ACC112 (cell line): ENCODE data around the gene PI3.

Experiments used
- H2AFZ ChIP-seq: fragments of 200-600 bp; sonication (generic); one replicate; pipeline ENCODE4 v1.6.0; 2017; ENCODE audit warnings: antibody characterized with exemption, low read length; ENCODE audit not compliant: unreplicated experiment
- H3K27ac ChIP-seq: fragments of 200-600 bp; sonication (generic); 2 replicates; pipeline ENCODE4 v1.5.1; 2014; ENCODE audit warnings: low read depth, mild to moderate bottlenecking, antibody characterized with exemption, low read length, moderate library complexity
- H3K27me3 ChIP-seq: fragments of 200-600 bp; sonication (generic); 2 replicates; pipeline ENCODE4 v1.6.1; 2014; ENCODE audit warnings: mild to moderate bottlenecking, antibody characterized with exemption, low read length, moderate library complexity, mixed read lengths; ENCODE audit not compliant: insufficient read depth
- H3K36me3 ChIP-seq: fragments of 200-600 bp; sonication (generic); 2 replicates; pipeline ENCODE4 v1.6.1; 2016; ENCODE audit warnings: mild to moderate bottlenecking, antibody characterized with exemption, low read length, moderate library complexity, mixed read lengths; ENCODE audit not compliant: insufficient read depth
- H3K4me1 ChIP-seq: fragments of 200-600 bp; sonication (generic); one replicate; pipeline ENCODE4 v1.6.1; 2016; ENCODE audit warnings: low read length, mixed read lengths; ENCODE audit not compliant: insufficient read depth, unreplicated experiment, control insufficient read depth
- H3K4me3 ChIP-seq: fragments of 200-600 bp; sonication (generic); 2 replicates; pipeline ENCODE4 v1.5.1; 2014; ENCODE audit warnings: mild to moderate bottlenecking, low read depth, low read length
- H3K79me2 ChIP-seq: fragments of 200-600 bp; sonication (generic); one replicate; pipeline ENCODE4 v1.6.0; 2016; ENCODE audit warnings: low read length; ENCODE audit not compliant: control insufficient read depth, unreplicated experiment, insufficient read depth

PI3 gene

GRCh38 chr20:45187693-45188092 is 13.0 kb downstream of the PI3 start:
- no peaks in the 10 kb centered on the region for H3K4me1 ChIP-seq
- no peak overlapping the region for H3K27ac ChIP-seq
- H3K4me3 ChIP-seq, result no peak overlapping the region
- H3K36me3 ChIP-seq, result no peaks in the 10 kb centered on the region
- H2AFZ ChIP-seq, result no peak overlapping the region
- peaks cover 58% of the 10 kb centered on the region for H3K27me3 ChIP-seq
- H3K79me2 ChIP-seq, result no peaks in the 10 kb centered on the region

DNA sequence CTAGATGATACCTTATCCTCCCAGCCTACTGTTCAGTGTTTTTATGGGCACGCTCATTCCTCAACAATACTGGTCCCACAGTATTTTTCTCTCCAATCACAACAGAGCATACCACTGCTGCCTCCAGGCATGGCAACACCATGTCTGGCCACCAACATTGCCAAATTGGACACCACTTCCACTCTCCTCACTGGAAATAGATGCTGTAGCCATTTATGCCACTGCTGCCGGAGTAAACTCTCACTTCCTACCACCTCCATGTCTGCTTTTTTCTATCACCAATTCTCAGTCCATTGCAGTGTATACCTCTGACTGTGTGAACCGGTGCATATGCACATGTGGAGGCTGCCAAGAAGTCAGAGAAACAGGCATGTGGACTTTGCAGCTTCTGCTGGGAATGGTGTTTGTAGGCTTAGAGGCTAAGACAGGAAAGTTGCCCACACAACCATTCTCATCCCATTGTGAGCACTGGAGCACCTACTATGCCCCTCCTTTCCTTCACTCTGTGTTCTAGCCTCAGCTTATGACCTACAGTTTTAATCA is 14.4 kb downstream of the PI3 start:
- Histone ChIP-seq H3K27ac (no peak overlapping the region), H3K4me3 (no peak overlapping the region), H2AFZ (no peak overlapping the region)

GRCh38 chr20:45189861-45190260 is 15.2 kb downstream of the PI3 start:
- H3K27ac ChIP-seq, result no peak overlapping the region
- H3K79me2 ChIP-seq, result no peaks in the 10 kb centered on the region
- no peaks in the 10 kb centered on the region for H3K36me3 ChIP-seq
- no peaks in the 10 kb centered on the region for H3K4me1 ChIP-seq
- no peak overlapping the region for H3K4me3 ChIP-seq
- H2AFZ ChIP-seq, result no peak overlapping the region
- peaks cover 72% of the 10 kb centered on the region for H3K27me3 ChIP-seq

More for the DNA sequence above, 14.4 kb downstream of the PI3 start:
- H3K4me1 ChIP-seq, result no peaks in the 10 kb centered on the region
- H3K79me2 ChIP-seq, result no peaks in the 10 kb centered on the region
- no peaks in the 10 kb centered on the region for H3K36me3 ChIP-seq
- peaks cover 70% of the 10 kb centered on the region for H3K27me3 ChIP-seq

- H2AFZ ChIP-seq, result no peak overlapping the region
- no peak overlapping the region for H3K4me3 ChIP-seq
- no peak overlapping the region for H3K27ac ChIP-seq
- peaks cover 57% of the 10 kb centered on the region for H3K27me3 ChIP-seq
- H3K79me2 ChIP-seq, result no peaks in the 10 kb centered on the region
- no peaks in the 10 kb centered on the region for H3K36me3 ChIP-seq
- H3K4me1 ChIP-seq, result no peaks in the 10 kb centered on the region
Measured at GRCh38 chr20:45191926-45192325, 17.2 kb downstream of the PI3 start.

DNA sequence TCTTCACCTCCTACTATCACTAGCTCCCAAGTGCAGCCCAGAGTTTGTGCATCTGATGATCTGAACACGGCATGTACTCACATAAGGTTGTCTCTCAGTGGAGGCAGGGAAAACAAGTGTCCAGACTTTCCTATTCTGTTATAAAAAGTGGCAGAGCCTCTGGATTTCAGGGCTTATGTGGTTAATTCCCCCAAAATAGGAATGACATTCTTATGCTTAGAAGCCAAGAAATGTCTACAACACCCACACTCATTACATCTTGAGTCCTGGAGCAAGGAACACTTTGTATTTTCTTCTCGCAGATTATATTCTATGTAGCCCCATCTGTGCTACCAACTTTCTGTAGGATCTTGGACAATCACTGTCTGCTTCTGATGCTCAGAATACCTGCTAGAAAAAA is 18.6 kb downstream of the PI3 start:
- Histone ChIP-seq H3K27ac (no peak overlapping the region), H3K79me2 (no peaks in the 10 kb centered on the region), H3K4me3 (no peak overlapping the region), H2AFZ (no peak overlapping the region), H3K4me1 (no peaks in the 10 kb centered on the region), H3K36me3 (no peaks in the 10 kb centered on the region), H3K27me3 (peaks cover 60% of the 10 kb centered on the region)

GRCh38 chr20:45206725-45207124 is 32.0 kb downstream of the PI3 start, which contains the start of gene SEMG1:
SEMG1 (plus strand) TSS chr20:45207033; CDS start chr20:45207054, 21 bp downstream.
- Histone ChIP-seq H3K27me3 (peaks cover 86% of the 10 kb centered on the region), H3K27ac (no peak within 1 kb of the TSS), H3K36me3 (no peaks in the 10 kb centered on the region), H3K4me3 (no peak within 1 kb of the TSS), H3K79me2 (no peaks in the 10 kb centered on the region), H2AFZ (no peak within 1 kb of the TSS), H3K4me1 (no peaks in the 10 kb centered on the region)

- Histone ChIP-seq H3K79me2 (no peaks in the 10 kb centered on the region), H3K4me1 (no peaks in the 10 kb centered on the region), H3K4me3 (no peak overlapping the region)
Measured at GRCh38 chr20:45209924-45210323, 35.2 kb downstream of the PI3 start.

DNA sequence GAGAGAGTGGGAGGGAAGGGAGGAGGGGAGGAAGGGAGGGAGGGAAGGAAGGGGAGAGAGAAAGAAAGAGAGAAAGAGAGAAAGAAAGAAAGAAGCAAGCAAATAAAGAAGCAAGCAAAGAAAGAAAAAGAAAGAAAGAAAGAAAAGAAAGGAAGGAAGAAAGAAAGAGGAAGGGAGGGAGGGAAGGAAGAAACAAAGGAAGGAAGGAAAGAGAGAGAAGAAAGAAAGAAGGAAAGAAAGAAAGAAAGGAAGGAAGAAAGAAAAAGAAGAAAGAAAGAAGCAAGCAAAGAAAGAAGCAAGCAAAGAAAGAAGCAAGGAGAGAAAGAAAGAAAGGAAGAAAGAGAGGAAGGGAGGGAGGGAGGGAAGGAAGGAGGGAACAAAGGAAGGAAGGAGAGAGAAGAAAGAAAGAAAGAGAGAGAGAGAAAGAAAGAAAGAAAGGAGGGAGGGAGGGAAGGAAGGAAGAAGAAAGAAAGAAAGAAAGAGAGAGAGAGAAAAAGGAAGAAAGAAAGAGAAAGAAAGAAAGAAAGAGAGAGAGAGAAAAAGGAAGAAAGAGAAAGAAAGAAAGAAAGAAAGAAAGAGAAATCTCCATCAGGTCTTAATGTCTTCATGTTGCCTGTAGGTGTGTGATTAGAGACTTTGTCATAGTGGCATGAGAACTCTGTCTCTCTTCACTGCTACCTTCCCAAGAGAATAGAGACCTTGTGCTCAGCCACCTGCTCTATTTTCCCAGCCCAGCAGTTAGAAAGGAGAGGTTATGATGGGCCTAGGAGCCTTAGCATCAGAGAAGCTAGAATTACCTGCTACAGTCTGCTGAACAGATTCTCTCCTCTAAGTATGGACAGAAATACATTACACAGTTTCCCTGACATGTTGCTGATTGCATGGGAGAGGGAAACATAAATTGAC is 37.1 kb downstream of the PI3 start:
- Histone ChIP-seq H3K36me3 (no peaks in the 10 kb centered on the region), H2AFZ (no peak overlapping the region), H3K27ac (no peak overlapping the region), H3K79me2 (no peaks in the 10 kb centered on the region), H3K4me3 (no peak overlapping the region), H3K27me3 (peaks cover 63% of the 10 kb centered on the region), H3K4me1 (no peaks in the 10 kb centered on the region)

More at GRCh38 chr20:45209924-45210323, 35.2 kb downstream of the PI3 start:
- H2AFZ ChIP-seq, result no peak overlapping the region
- H3K36me3 ChIP-seq, result no peaks in the 10 kb centered on the region
- peaks cover 82% of the 10 kb centered on the region for H3K27me3 ChIP-seq
- H3K27ac ChIP-seq, result no peak overlapping the region

GRCh38 chr20:45212836-45213235 is 38.1 kb downstream of the PI3 start:
- no peak overlapping the region for H2AFZ ChIP-seq
- H3K27ac ChIP-seq, result no peak overlapping the region
- H3K4me3 ChIP-seq, result no peak overlapping the region
- H3K36me3 ChIP-seq, result no peaks in the 10 kb centered on the region
- H3K27me3 ChIP-seq, result peaks cover 62% of the 10 kb centered on the region
- H3K79me2 ChIP-seq, result no peaks in the 10 kb centered on the region
- H3K4me1 ChIP-seq, result no peaks in the 10 kb centered on the region

- Histone ChIP-seq H3K4me1 (no peaks in the 10 kb centered on the region), H2AFZ (no peak overlapping the region), H3K79me2 (no peaks in the 10 kb centered on the region), H3K36me3 (no peaks in the 10 kb centered on the region), H3K27me3 (peaks cover 65% of the 10 kb centered on the region), H3K4me3 (no peak overlapping the region), H3K27ac (no peak overlapping the region)
Measured at GRCh38 chr20:45218124-45218523, 43.4 kb downstream of the PI3 start.

GRCh38 chr20:45218636-45219035 is 43.9 kb downstream of the PI3 start:
- Histone ChIP-seq H2AFZ (no peak overlapping the region), H3K4me3 (no peak overlapping the region), H3K79me2 (no peaks in the 10 kb centered on the region), H3K4me1 (no peaks in the 10 kb centered on the region), H3K27ac (no peak overlapping the region), H3K36me3 (no peaks in the 10 kb centered on the region), H3K27me3 (peaks cover 63% of the 10 kb centered on the region)
